IMR-90 (cell line): ENCODE data around the gene GNAS. TPM values are rescaled to one million over a fixed set of nuclear protein-coding genes. Genes with fewer than 3 reads are reported as not detected.

Experiments
- ATAC-seq: fragments of 200-7000 bp; cut with Tn5 transposase; 2 replicates; pipeline ENCODE4 v1.9.1; 2020; ENCODE audit warnings: low read depth, mild to moderate bottlenecking, moderate library complexity
- BruUV-seq: library from RNA; stranded (reverse); fragments of 400-500 nt; replicated peaks from 2 replicates; lab custom pipeline; 2021; lab: Mats Ljungman, UMichigan
- CTCF ChIA-PET: fragments of 300-600 bp; formaldehyde crosslinking; extraction: SDS; loops from one replicate; lab custom pipeline; 2021; ENCODE audit warnings: antibody characterized with exemption; lab: Yijun Ruan, JAX
- POLR2A ChIA-PET: fragments of 300-600 bp; sonication (Branson Sonifier 250); formaldehyde crosslinking; loops from one replicate; lab custom pipeline; 2022; ENCODE audit warnings: antibody characterized with exemption; ENCODE audit not compliant: unreplicated experiment; lab: Charles Lee
- DNase-seq: peaks from one replicate; pipeline ENCODE4 v3.0.0; 2013
- H2AFZ ChIP-seq: replicated peaks from 2 replicates; pipeline ENCODE3; 2013; ENCODE audit warnings: low read length, mild to moderate bottlenecking; ENCODE audit not compliant: poor library complexity
- H2AK5ac ChIP-seq: 2 replicates; pipeline ENCODE4 v1.6.1; 2013; ENCODE audit warnings: low read depth, low read length, inconsistent platforms
- H2AK9ac ChIP-seq: replicated peaks from 2 replicates; pipeline ENCODE3; 2013; ENCODE audit warnings: mild to moderate bottlenecking, low read depth, low read length, moderate library complexity; ENCODE audit not compliant: poor library complexity
- H2BK120ac ChIP-seq: 2 replicates; pipeline ENCODE4 v1.6.1; 2013; ENCODE audit warnings: low read depth, low read length, inconsistent platforms
- H2BK15ac ChIP-seq: 3 replicates; pipeline ENCODE4 v1.6.1; 2013; ENCODE audit warnings: low read depth, low read length, inconsistent platforms
- H2BK20ac ChIP-seq: 2 replicates; pipeline ENCODE4 v1.6.1; 2013; ENCODE audit warnings: low read depth, mild to moderate bottlenecking, inconsistent platforms, low read length, moderate library complexity
- H2BK5ac ChIP-seq: 2 replicates; pipeline ENCODE4 v1.6.1; 2013; ENCODE audit warnings: mild to moderate bottlenecking, low read depth, low read length, inconsistent platforms; ENCODE audit not compliant: poor library complexity, severe bottlenecking
- H3K14ac ChIP-seq: replicated peaks from 2 replicates; pipeline ENCODE4 v1.6.1; 2013; ENCODE audit warnings: low read depth, low read length, inconsistent platforms
- H3K18ac ChIP-seq: 2 replicates; pipeline ENCODE4 v1.6.1; 2013; ENCODE audit warnings: low read depth, low read length, control low read depth
- H3K23ac ChIP-seq: 2 replicates; pipeline ENCODE4 v1.6.1; 2013; ENCODE audit warnings: low read depth, low read length, inconsistent platforms
- H3K27ac ChIP-seq: 2 replicates; pipeline ENCODE4 v1.5.1; 2013; ENCODE audit warnings: mild to moderate bottlenecking, control low read depth, low read length; ENCODE audit not compliant: insufficient read depth
- H3K27me3 ChIP-seq: 2 replicates; pipeline ENCODE4 v1.6.1; 2013; ENCODE audit warnings: low read length; ENCODE audit not compliant: control insufficient read depth, insufficient read depth
- H3K36me3 ChIP-seq: 2 replicates; pipeline ENCODE4 v1.6.1; 2013; ENCODE audit warnings: low read length, mixed read lengths; ENCODE audit not compliant: control insufficient read depth, insufficient read depth
- H3K4ac ChIP-seq: 2 replicates; pipeline ENCODE4 v1.6.1; 2013; ENCODE audit warnings: low read depth, low read length, inconsistent platforms
- H3K4me1 ChIP-seq: 2 replicates; pipeline ENCODE4 v1.6.1; 2013; ENCODE audit warnings: low read length, mixed read lengths; ENCODE audit not compliant: control insufficient read depth, insufficient read depth
- H3K4me2 ChIP-seq: 2 replicates; pipeline ENCODE4 v1.6.1; 2013; ENCODE audit warnings: low read depth, mild to moderate bottlenecking, control low read depth, low read length, moderate library complexity
- H3K4me3 ChIP-seq: 2 replicates; pipeline ENCODE4 v1.5.1; 2013; ENCODE audit warnings: low read depth, mild to moderate bottlenecking, control low read depth, low read length, moderate library complexity; ENCODE audit not compliant: insufficient read depth
- H3K56ac ChIP-seq: 2 replicates; pipeline ENCODE4 v1.6.1; 2013; ENCODE audit warnings: low read length, inconsistent platforms; ENCODE audit not compliant: insufficient read depth; ENCODE audit errors: extremely low read depth
- H3K79me1 ChIP-seq, 2 experiments: 2 replicates each; pipeline ENCODE4 v1.6.1; 2013; ENCODE audit warnings: low read length in 2 of 2, inconsistent platforms in 1 of 2, low read depth in 1 of 2
- H3K9ac ChIP-seq: 2 replicates; pipeline ENCODE4 v1.6.1; 2013; ENCODE audit warnings: low read depth, low read length, control low read depth
- H3K9me1 ChIP-seq: 2 replicates; pipeline ENCODE4 v1.6.1; 2013; ENCODE audit warnings: low read length, inconsistent platforms; ENCODE audit not compliant: insufficient read depth
- H3K9me3 ChIP-seq: 2 replicates; pipeline ENCODE4 v1.6.1; 2013; ENCODE audit warnings: low read length; ENCODE audit not compliant: control insufficient read depth, insufficient read depth
- H4K20me1 ChIP-seq: 2 replicates; pipeline ENCODE4 v1.6.1; 2013; ENCODE audit warnings: low read length, inconsistent platforms; ENCODE audit not compliant: insufficient read depth
- H4K5ac ChIP-seq: 2 replicates; pipeline ENCODE4 v1.6.1; 2013; ENCODE audit warnings: mild to moderate bottlenecking, low read depth, low read length, control low read depth
- H4K8ac ChIP-seq, 2 experiments: 2 replicates each; pipeline ENCODE4 v1.6.1; 2013; ENCODE audit warnings: low read depth in 2 of 2, low read length in 2 of 2, control low read depth in 1 of 2, inconsistent platforms in 1 of 2
- H4K91ac ChIP-seq: 2 replicates; pipeline ENCODE4 v1.6.1; 2013; ENCODE audit warnings: low read depth, low read length, inconsistent platforms; ENCODE audit not compliant: insufficient read depth
- RAD21 ChIP-seq: IDR thresholded peaks from 2 replicates; pipeline ENCODE4 v1.6.1; 2012; ENCODE audit warnings: low read length, improper control_type of control experiment
- WGBS, 2 experiments: methylation state at CpG; one replicate each; pipeline versions ENCODE4 v1.1.5 to v1.1.7; 2013; ENCODE audit warnings: missing lambda C conversion rate in 2 of 2; ENCODE audit not compliant: insufficient read length in 1 of 2; ENCODE audit errors: extremely low coverage in 2 of 2; 5-methylcytosine and 5-hydroxymethylcytosine counted together
- dilution Hi-C: fragments of 300-500 bp; cut with HindIII; formaldehyde crosslinking; loops from one replicate; pipeline ENCODE4 v1.14.3; 2018; ENCODE audit warnings: low sequenced_read_pairs; ENCODE audit not compliant: unreplicated experiment
- in situ Hi-C: fragments of 300-500 bp; cut with MboI; formaldehyde crosslinking; loops from 3 replicates; pipeline ENCODE4 v1.14.3; 2019; ENCODE audit warnings: low sequenced_read_pairs, inconsistent platforms, mixed read lengths
- intact Hi-C: fragments of 100-400 bp; cut with micrococcal nuclease; formaldehyde crosslinking; loops from 2 replicates; pipeline ENCODE4 v1.10.0; 2022
- polyA plus RNA-seq, 3 experiments: library from polyadenylated mRNA; depleted of rRNA; stranded (reverse); fragments of >200 nt; gene quantifications; 2 replicates each; pipeline ENCODE4 v1.2.3, GENCODE V29; 2012; ENCODE audit warnings: low replicate concordance in 1 of 3
- total RNA-seq: library from RNA; depleted of rRNA; stranded (reverse); fragments of >200 nt; gene quantifications from 2 replicates; pipeline ENCODE4 v1.2.3, GENCODE V29; 2012
- TF ChIP-seq, protein P1 (sequence below): fragments of 150-350 bp; IDR thresholded peaks from 2 replicates; pipeline ENCODE4 v1.6.1; 2017; ENCODE audit warnings: mild to moderate bottlenecking, antibody characterized with exemption, low read length, low read depth

The GNAS gene
- total and polyA plus RNA-seq, 2 of the 4 experiments (the other 2 are of a cell fraction) = 397 to 1,356 TPM

GRCh38 chr20:58892932-58893224 is 40.4 kb downstream of the GNAS start:
- H2BK15ac ChIP-seq = no peak overlapping the region
- intact Hi-C loops = loop anchor here (1.0 to 5.0 kb wide), 2 partner anchors 9 to 139 kb away; partner anchors contain the start of gene ATP5F1E
- H3K27me3 ChIP-seq = no peaks in the 10 kb centered on the region
- H2AFZ ChIP-seq = no peak overlapping the region
- no peak overlapping the region for H3K18ac ChIP-seq
- CTCF ChIA-PET = no interaction called here
- peaks cover 3% of the 10 kb centered on the region; the same call in 1 of the 2 replicates for H3K9me1 ChIP-seq
- peaks cover 5 to 35% of the 10 kb centered on the region in 2 experiments; a peak in 3 of 4 replicates for H3K79me1 ChIP-seq
- no peak overlapping the region; the same call in 1 of the 2 replicates for H2AK5ac ChIP-seq
- peak overlapping the region; percentile 90 for H3K4me2 ChIP-seq
- H3K4me1 ChIP-seq = peaks cover 16% of the 10 kb centered on the region
- H3K4ac ChIP-seq = peak overlapping the region; percentile 70; the same call in 1 of the 2 replicates
- POLR2A ChIA-PET = no interaction called here
- 0 out of 2 replicates have a peak overlapping the region, but pooled peaks have one; percentile 7 for H3K14ac ChIP-seq
- H3K36me3 ChIP-seq = peaks cover 5% of the 10 kb centered on the region
- peak overlapping the region; percentile 93 for H2BK5ac ChIP-seq
- H3K9me3 ChIP-seq = no peaks in the 10 kb centered on the region
- no peak overlapping the region for H4K91ac ChIP-seq
- no CpG with 5 or more reads among the region's 1 CpG for WGBS, 2 experiments
- no peak overlapping the region for H4K8ac ChIP-seq
- no peak overlapping the region for H4K5ac ChIP-seq
- H2BK120ac ChIP-seq = no peak overlapping the region
- dilution Hi-C loops = no loop called here
- DNase-seq (no peak), ATAC-seq (no peak)
- in situ Hi-C loops = no loop called here
- H3K9ac ChIP-seq = peak overlapping the region; percentile 100
- peak overlapping the region; percentile 96; the same call in 1 of the 2 replicates for H3K23ac ChIP-seq
- H3K4me3 ChIP-seq = peak overlapping the region; percentile 100
- peaks cover 52% of the 10 kb centered on the region for H4K20me1 ChIP-seq
- no TSS peak for BruUV-seq
- peak overlapping the region; percentile 100 for H3K27ac ChIP-seq
- no peak for TF ChIP-seq RAD21
- TF ChIP-seq, protein P1, sequence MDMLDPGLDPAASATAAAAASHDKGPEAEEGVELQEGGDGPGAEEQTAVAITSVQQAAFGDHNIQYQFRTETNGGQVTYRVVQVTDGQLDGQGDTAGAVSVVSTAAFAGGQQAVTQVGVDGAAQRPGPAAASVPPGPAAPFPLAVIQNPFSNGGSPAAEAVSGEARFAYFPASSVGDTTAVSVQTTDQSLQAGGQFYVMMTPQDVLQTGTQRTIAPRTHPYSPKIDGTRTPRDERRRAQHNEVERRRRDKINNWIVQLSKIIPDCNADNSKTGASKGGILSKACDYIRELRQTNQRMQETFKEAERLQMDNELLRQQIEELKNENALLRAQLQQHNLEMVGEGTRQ = no peak
- no peak overlapping the region for H3K56ac ChIP-seq
- H2AK9ac ChIP-seq = no peak overlapping the region
- H2BK20ac ChIP-seq = no peak overlapping the region
